ENCODE measurements around the gene ZNF577. TPM values are rescaled to one million over a fixed set of nuclear protein-coding genes. Genes with fewer than 3 reads are reported as not detected.

ZNF577 gene
- total and polyA plus RNA-seq, 2 of the 13 experiments (the other 11 are each of a cell fraction or from before 2014, with no cell fraction given) = 5.7 to 7.6 TPM

DNA sequence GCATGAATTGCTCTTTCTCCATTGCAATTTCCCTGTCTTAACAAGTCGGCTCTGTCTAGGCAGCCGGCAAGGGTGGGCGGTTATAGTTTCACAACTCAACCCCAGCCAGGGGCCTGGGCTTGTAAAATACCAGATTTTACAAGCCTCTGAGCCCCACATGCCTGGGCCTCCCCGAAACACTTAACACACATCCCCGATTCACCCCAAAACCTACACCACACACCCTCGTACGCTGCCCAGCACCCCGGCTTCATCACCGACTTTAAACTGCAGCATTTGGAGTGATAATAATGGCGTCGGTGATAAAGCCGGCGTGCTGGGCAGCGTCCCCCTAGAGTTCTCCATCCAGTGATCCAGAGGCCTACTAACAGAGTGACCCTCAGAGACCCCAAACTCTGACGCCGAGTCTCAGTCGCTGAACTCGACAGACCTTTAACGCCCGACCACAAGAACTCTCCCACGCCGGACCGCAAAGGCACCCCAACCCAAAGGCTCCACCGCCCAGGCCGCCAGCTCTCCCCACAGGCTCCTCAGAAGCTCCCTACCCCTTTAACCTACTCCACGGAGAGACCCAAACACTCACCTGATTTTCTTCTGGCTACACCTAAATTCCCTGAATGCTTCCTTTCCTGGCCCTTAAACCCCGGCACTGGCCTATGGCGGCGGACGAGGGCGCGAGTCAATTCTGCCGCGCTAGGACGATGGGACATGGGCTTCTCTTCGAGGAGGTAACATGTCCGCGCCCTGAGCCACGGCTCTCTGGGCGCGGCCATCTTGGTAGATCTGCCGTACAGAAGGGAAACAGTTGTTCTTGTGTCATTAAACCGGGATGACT is 16.8 kb upstream of the ZNF577 start, which contains the start of gene ZNF649 (continued):
- TF ChIP-seq, protein P1, sequence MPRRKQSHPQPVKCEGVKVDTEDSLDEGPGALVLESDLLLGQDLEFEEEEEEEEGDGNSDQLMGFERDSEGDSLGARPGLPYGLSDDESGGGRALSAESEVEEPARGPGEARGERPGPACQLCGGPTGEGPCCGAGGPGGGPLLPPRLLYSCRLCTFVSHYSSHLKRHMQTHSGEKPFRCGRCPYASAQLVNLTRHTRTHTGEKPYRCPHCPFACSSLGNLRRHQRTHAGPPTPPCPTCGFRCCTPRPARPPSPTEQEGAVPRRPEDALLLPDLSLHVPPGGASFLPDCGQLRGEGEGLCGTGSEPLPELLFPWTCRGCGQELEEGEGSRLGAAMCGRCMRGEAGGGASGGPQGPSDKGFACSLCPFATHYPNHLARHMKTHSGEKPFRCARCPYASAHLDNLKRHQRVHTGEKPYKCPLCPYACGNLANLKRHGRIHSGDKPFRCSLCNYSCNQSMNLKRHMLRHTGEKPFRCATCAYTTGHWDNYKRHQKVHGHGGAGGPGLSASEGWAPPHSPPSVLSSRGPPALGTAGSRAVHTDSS (CRISPR knock-in tag; conservative IDR thresholded peaks at IDR 0.05) = no peak
- TF ChIP-seq ZNF253 (CRISPR knock-in tag; IDR thresholded peaks at IDR 0.05; ENCODE audit: borderline replicate concordance) (no peak), SRSF1 (optimal IDR thresholded peaks at IDR 0.05; ENCODE audit: low read depth, low read length) (peak; percentile 31), ZNF614 (CRISPR knock-in tag; IDR thresholded peaks at IDR 0.05; ENCODE audit: borderline replicate concordance) (peak; percentile 64; the same call in 1 of the 2 replicates), ZNF121 (CRISPR knock-in tag; IDR thresholded peaks at IDR 0.05) (no peak), ZNF251 (CRISPR knock-in tag; IDR thresholded peaks at IDR 0.05) (0 out of 2 replicates have a peak, but pooled peaks have one; percentile 42), CBFB (CRISPR knock-in tag; IDR thresholded peaks at IDR 0.05) (no peak), POGZ (CRISPR knock-in tag; IDR thresholded peaks at IDR 0.05) (peak; percentile 78), NFE2L2 (IDR thresholded peaks at IDR 0.05; ENCODE audit: low read length) (no peak), AHR (CRISPR knock-in tag; IDR thresholded peaks at IDR 0.05) (no peak), U2AF1 (optimal IDR thresholded peaks at IDR 0.05; ENCODE audit: low read depth, low read length) (no peak), FOSL1 (CRISPR knock-in tag; IDR thresholded peaks at IDR 0.05; ENCODE audit: borderline replicate concordance) (no peak), TCF7L2 (IDR thresholded peaks at IDR 0.05; ENCODE audit: low read depth, low read length) (no peak), IRF2 (CRISPR knock-in tag; IDR thresholded peaks at IDR 0.05) (peak; percentile 91), SMYD3 (CRISPR knock-in tag; IDR thresholded peaks at IDR 0.05) (no peak), ZFP1 (CRISPR knock-in tag; IDR thresholded peaks at IDR 0.05) (no peak), TEAD2 (CRISPR knock-in tag; IDR thresholded peaks at IDR 0.05) (no peak), ELF4 (CRISPR knock-in tag; IDR thresholded peaks at IDR 0.05; ENCODE audit: borderline replicate concordance) (no peak), GATAD1 (CRISPR knock-in tag; IDR thresholded peaks at IDR 0.05) (peak; percentile 64; the same call in 1 of the 2 replicates), ZNF264 (CRISPR knock-in tag; IDR thresholded peaks at IDR 0.05) (no peak; the same call in 1 of the 2 replicates)
- TF ChIP-seq, protein P2, sequence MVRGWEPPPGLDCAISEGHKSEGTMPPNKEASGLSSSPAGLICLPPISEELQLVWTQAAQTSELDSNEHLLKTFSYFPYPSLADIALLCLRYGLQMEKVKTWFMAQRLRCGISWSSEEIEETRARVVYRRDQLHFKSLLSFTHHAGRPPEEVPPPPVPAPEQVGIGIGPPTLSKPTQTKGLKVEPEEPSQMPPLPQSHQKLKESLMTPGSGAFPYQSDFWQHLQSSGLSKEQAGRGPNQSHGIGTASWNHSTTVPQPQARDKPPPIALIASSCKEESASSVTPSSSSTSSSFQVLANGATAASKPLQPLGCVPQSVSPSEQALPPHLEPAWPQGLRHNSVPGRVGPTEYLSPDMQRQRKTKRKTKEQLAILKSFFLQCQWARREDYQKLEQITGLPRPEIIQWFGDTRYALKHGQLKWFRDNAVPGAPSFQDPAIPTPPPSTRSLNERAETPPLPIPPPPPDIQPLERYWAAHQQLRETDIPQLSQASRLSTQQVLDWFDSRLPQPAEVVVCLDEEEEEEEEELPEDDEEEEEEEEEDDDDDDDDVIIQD (CRISPR knock-in tag; IDR thresholded peaks at IDR 0.05; ENCODE audit: low read depth) = no peak
- TF ChIP-seq, protein P3, sequence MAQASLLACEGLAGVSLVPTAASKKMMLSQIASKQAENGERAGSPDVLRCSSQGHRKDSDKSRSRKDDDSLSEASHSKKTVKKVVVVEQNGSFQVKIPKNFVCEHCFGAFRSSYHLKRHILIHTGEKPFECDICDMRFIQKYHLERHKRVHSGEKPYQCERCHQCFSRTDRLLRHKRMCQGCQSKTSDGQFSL (CRISPR knock-in tag; IDR thresholded peaks at IDR 0.05) = 0 out of 2 replicates have a peak, but pooled peaks have one; percentile 34
- TF ChIP-seq, protein P4, sequence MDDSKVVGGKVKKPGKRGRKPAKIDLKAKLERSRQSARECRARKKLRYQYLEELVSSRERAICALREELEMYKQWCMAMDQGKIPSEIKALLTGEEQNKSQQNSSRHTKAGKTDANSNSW (CRISPR knock-in tag; IDR thresholded peaks at IDR 0.05; ENCODE audit: borderline replicate concordance) = no peak
- TF ChIP-seq, protein P5, sequence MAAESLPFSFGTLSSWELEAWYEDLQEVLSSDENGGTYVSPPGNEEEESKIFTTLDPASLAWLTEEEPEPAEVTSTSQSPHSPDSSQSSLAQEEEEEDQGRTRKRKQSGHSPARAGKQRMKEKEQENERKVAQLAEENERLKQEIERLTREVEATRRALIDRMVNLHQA (CRISPR knock-in tag; IDR thresholded peaks at IDR 0.05) = no peak
- TF ChIP-seq, protein P6, sequence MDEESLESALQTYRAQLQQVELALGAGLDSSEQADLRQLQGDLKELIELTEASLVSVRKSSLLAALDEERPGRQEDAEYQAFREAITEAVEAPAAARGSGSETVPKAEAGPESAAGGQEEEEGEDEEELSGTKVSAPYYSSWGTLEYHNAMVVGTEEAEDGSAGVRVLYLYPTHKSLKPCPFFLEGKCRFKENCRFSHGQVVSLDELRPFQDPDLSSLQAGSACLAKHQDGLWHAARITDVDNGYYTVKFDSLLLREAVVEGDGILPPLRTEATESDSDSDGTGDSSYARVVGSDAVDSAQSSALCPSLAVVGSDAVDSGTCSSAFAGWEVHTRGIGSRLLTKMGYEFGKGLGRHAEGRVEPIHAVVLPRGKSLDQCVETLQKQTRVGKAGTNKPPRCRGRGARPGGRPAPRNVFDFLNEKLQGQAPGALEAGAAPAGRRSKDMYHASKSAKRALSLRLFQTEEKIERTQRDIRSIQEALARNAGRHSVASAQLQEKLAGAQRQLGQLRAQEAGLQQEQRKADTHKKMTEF (CRISPR knock-in tag; IDR thresholded peaks at IDR 0.05) = no peak
